CD4-positive, alpha-beta T cell treated with Interferon gamma for 1 hour (primary cell): ENCODE data around the gene CKS1B.
A peak's percentile ranks its signal among the peaks of the same experiment; 100 is the strongest.

Source experiments
- DNase-seq: peaks from one replicate; pipeline ENCODE4 v3.0.0-alpha.2; 2020

Gene CKS1B

DNA sequence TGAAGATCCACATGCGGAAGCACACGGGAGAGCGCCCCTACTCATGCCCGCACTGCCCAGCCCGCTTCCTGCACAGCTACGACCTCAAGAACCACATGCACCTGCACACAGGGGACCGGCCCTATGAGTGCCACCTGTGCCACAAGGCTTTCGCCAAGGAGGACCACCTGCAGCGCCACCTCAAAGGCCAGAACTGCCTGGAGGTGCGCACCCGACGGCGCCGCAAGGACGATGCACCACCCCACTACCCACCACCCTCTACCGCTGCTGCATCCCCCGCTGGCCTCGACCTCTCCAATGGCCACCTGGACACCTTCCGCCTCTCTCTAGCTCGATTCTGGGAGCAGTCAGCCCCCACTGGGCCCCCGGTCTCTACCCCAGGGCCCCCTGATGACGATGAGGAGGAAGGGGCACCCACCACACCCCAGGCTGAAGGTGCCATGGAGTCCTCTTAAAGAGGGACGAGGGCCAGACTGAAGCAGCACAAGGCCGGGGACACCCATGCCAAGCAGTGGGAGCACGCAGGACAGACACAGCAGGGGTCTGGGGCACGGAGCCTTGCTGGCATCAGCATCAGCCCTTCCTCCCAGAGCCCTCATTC, 41.9 kb downstream of the CKS1B start:
- DNase-seq = peak; percentile 49

GRCh38 chr1:155017041-155017945, 42.8 kb downstream of the CKS1B start:
- peak; percentile 86 for DNase-seq

- no peak for DNase-seq
These were observed 43.5 kb downstream of the CKS1B start for GRCh38 chr1:155017946-155018316.

DNA sequence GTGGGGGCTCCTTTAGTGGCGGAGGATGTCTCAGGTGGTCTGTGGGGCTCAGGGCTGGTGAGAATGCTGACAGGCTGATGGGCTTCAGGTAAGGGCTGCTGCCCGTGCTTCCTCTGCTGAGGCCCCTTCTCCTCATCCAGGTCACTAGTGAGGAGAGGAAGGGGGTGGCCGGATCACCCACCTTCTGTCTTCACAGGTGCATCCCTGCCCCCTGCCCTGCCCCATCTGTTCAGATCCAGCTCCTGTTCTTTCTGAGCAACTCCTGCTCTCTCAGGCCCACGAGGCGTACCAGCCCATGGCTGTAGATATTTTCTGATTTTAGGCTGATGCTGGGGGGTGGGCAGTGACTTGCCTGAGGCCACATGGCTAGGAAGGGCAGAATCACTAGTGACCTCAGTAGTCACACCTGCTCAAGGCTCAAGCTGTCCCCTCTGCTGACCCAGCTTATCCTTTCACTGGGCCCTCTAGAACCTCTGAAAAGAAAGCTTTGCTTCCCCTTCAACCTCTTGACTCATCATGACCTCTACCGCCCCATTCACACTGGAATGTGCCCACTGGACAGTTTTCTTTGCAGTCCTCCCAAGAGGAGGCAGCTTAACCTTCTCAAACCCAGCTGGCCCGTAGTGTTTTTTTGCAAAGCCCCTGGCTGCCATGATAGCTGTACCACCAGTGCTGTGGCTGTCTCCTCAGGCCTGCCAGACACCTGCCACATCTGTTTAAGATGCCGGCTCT, 44.3 kb downstream of the CKS1B start:
- no peak for DNase-seq

- no peak for DNase-seq
These were observed 45.1 kb downstream of the CKS1B start for GRCh38 chr1:155019377-155020245.

GRCh38 chr1:155022136-155022926, 47.9 kb downstream of the CKS1B start:
- DNase-seq = no peak

- no peak for DNase-seq
These were observed 48.4 kb downstream of the CKS1B start for GRCh38 chr1:155022927-155023236.

- no peak for DNase-seq
These were observed 49.1 kb downstream of the CKS1B start for GRCh38 chr1:155023627-155024026.

GRCh38 chr1:155024315-155024714, 49.8 kb downstream of the CKS1B start:
- DNase-seq = no peak

GRCh38 chr1:155026154-155026553, 51.7 kb downstream of the CKS1B start:
- no peak for DNase-seq

- no peak for DNase-seq
These were observed 52.1 kb downstream of the CKS1B start for GRCh38 chr1:155026588-155026987.
